ENCODE data around the gene SMARCA1.

The SMARCA1 gene

GRCh38 chrX:129525896-129526295 lies 2.6 kb upstream of the SMARCA1 start:
- no peak for DNase-seq

DNA sequence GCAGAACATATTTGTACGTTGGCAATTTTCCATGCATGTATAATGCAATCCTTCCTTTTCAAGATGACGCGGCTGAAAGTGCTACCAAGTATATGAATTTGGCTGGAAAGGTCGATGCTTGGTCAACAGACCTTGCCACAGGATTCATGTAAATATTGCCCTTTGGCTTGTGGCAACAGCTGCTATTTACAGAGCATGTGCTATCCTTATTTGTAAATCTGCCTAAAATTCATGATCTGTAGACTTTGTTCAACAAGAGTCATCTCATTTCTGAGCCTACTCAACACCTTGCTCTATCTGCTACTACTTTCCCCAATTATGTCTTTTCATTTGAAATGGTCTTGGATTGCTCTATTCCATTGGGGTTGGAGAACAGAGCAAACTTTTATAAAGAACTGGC lies 1.9 kb upstream of the SMARCA1 start:
- DNase-seq = no peak

- no peak for DNase-seq
These were observed 1.1 kb upstream of the SMARCA1 start for GRCh38 chrX:129524250-129524850.

DNA sequence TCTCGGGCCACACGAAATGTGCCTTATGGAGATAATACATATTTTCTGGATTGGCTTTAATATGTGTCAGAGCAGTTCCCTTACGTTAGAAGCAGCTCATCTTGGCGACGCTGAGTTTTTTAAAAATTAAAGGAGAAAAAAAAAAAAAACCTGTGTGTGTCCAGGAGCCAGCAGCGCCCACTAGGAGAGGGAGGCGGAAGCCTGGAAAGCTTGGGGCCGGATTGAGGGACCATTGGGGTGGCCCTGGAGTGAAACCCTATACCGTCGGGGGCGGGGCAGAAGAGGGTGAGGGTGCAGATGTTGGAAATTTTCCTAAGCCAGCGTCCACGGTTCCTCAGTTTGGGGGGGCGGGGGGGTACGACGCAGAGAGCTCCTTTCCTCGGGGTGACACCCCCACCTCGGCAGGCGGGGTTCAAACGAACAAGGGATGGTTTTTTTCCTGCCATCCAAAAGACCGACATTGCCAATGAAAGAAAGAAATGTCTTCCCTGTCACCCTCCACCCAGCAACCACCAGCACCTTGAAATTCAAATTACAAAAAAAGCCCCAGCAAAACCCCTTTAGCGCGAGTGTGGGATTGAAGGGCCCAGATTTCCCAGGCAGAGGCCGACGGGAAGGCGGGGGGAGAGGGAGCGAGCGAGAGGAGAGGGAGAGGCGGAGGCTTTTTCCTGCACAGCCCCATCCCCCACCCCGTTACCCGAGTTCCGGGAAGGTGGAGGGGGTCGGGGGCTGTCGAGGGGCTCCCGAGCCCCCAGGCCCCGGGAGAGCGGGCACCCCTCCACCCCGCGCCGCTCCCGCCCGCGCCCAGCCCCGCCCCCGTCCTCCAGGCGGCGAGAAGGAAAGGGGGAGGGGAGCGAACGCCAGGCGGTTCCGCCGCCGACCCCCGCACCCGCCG lies 859 bp downstream of the SMARCA1 start:
- peak; percentile 2 for DNase-seq

DNA sequence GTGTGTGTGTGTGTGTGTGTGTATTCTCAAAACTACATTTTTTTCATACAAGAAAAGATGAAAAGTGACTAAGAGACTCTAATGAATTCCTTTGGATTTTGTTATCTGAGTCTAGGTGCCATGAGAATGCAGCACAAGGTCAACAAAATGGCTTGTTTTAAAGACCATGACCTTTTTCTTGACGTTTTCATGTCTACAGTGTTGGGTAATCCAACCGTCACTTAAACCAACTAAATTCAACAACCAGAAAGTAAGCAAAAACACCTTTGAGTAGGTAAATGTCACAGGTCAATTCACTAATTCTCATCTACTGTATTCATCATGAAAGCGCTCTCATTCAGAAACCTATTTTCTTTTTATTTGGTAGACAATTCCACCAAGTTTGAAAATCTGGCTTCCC lies 3.1 kb downstream of the SMARCA1 start:
- no peak for DNase-seq

- DNase-seq = no peak
These were observed 6.9 kb downstream of the SMARCA1 start for GRCh38 chrX:129516402-129516801.

DNA sequence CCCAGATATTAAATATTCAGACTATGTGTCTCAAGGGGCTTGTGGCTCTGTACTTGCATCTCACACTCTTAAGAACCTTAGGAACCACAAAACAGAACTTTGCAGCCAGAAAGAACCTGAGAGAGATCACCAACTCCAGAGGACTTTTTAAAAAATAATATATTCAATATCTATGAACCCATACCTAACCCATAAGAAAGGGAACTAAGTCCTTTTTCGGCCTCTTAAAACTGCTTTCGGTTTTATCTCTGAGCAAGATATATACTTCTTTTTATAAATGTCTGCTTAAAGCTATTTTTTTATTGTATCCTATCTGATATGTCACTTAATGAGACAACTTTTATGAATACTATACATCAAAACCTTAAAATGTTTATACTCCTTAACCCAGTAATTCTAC lies 10.9 kb downstream of the SMARCA1 start:
- no peak for DNase-seq

DNA sequence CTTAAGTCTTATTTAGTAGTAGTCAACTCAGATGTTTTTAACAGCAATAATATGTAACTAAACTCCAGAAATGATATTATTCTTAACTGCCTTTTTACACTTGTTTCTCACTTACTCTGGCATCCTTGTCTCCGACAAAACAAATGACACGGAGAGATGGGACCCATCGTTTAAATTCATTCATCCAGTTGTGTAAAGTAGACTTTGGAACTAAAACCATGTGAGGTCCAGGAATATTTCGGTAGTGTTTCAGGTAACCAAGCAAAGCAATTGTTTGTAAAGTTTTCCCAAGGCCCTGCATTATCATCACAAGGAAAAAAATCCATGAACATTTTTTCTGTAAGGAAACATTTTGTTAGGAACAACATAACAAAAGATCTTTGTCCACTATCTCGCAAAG lies 11.6 kb downstream of the SMARCA1 start:
- no peak for DNase-seq

DNA sequence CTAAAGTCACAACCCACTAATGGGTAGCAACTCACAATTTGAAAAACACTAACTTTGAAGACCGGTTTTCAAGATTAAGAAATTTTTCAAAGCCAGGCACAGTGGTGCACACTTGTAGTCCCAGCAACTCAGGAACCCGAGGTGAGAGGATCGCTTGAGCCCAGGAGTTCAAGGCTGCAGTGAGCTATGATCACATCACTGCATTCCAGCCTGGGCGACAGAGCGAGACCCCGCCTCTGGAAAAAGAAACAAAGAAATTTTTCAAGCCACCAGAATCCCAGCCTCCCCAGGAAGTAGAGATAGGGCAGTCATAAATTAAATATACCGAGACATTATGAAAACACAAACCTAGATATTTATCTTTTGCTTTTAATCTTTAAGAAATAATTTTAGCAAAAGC lies 13.0 kb downstream of the SMARCA1 start:
- no peak for DNase-seq

DNA sequence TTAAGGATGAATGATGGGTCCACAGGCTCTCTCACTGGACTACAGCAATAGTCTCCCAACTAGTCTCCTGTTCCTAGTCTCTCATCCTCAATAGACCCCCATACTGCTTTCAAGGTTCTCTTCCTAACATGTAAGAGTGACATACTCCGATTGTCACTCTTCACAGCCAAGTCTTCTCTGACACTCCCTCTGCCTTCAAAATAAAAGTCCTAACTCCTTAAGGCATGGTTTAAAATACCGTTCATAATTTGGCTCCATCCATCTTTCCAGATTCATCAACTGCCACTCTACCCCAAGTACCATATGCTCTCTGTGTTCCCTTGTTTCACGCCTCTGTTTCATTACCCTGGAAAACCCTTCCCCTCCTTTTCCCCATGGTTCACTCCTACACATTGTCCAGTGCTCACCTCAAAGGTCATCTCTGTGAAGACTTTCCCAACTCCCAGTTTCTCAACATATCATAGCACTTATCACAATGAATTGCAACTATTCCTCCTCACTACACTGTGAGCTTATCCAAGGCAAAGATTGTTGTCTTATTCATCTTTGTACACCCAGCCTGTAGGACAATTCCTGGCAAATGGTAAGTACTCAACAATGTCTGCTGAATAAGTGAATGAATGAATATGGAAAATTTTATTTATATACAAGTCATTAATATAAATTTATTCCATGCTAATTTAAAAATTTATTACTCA lies 26.0 kb downstream of the SMARCA1 start:
- no peak for DNase-seq

DNA sequence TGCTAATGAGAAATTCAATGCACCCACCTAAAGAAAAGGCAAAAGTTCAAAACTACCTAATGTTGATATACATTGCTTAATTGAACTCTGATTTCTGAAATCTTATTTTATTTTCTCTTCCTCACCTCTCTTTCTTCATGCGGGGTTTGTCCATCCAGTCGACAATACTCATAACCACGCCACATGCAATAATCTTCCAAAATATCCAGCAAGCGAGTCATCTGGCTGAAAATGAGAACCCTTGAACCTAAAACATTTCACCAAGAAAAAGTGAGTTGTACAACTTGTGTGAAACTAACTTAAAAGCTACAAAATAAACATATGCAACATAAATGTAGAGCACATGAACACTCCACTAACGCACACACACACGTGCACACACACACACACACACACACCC lies 26.7 kb downstream of the SMARCA1 start:
- no peak for DNase-seq

GRCh38 chrX:129495900-129496299 lies 27.4 kb downstream of the SMARCA1 start:
- no peak for DNase-seq

DNA sequence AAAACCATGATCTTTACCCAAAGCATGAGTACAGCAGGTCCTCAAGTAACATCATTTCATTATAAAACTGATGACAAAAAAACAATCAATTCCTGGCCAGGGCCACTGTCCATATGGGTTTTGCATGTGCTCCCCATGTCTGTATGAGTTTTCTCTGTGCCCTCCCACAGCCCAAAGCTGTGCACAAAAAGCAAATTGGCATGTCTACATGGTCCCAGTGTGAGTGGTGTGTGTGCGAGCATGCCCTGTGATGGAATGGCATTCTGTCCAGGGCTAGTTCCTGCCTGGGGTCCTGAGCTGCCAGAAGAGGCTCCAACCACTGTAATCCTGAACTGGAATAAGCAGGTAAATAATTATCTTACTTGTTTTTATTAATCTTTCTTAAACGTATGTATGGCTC lies 28.4 kb downstream of the SMARCA1 start:
- no peak for DNase-seq

DNA sequence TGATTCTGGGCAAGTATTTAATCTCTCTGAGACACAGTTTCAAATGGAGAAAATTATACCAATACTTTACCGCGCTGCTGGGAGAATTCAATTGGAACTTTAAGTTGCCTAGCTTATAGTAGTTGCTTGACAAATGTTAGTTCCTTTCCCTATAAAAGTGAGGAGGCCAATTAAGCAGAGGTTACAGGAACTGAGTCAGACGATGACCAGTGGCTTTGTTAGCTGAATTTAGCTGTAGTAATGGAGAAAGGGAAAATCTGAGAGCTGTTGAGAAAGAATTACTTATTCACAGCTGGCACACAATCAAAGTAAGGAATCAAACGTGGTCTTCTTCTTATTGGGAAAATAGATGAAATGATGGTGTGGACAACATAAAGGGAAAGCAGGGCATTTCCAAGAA lies 29.6 kb downstream of the SMARCA1 start:
- no peak for DNase-seq

- no peak for DNase-seq
These were observed 33.0 kb downstream of the SMARCA1 start for GRCh38 chrX:129490330-129490729.

- no peak for DNase-seq
These were observed 34.9 kb downstream of the SMARCA1 start for GRCh38 chrX:129488359-129488758.

- no peak for DNase-seq
These were observed 42.4 kb downstream of the SMARCA1 start for GRCh38 chrX:129480889-129481288.

GRCh38 chrX:129478516-129478915 lies 44.8 kb downstream of the SMARCA1 start:
- DNase-seq = no peak

DNA sequence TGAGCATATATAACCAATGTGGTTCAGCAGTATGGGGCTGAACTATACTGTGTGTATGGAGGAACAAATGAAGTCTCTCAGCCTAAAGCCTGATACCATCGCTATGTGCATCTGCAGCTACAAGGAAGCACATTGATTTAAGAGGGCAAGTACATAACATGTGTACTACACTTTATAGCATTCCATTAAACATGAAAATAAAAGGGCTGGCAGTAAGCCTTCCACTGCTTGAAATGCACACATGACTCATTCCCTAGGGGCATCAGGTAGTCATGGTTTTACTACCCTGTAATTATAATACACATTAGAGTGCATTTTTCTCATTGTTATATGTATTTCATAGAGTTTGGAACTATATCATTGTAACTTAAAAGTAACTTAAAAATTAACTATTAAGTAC lies 51.2 kb downstream of the SMARCA1 start:
- DNase-seq = no peak

DNA sequence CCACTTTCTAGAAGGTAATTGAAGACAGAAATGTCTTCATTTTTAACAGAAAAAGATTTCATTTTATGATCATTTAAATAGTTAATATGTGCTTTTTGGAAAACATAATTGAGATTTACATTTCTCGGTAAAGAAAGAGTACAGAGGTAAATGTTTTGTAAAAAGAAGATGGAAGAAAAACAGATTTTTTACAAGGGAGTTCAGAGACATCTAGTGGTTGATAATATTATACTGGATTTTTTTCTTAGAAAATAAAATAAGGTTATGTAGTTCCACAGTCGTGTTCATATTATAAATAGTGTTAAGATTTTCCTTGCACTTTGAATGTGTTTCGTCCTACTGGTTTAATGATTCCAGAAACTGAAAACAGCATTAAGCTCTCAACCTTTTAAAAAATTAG lies 60.6 kb downstream of the SMARCA1 start:
- no peak for DNase-seq

GRCh38 chrX:129461801-129462456 lies 61.4 kb downstream of the SMARCA1 start:
- no peak for DNase-seq

DNA sequence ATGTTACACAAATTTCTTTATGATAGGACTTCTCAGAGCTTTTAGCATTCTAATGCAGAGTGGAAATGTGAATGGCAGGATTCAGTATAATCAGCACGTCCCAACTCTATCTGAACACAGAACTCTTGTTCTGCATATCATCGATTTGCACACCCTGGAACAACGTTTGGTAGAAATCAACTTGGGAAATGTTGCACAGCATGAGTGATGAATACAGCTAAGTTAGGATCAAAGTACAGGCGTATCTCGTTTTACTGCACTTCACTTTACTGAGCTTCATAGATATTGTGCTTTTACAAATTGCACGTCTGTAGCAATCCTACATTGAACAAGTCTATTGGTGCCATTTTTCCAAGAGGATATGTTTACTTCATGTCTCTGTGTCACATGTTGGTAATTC lies 70.8 kb downstream of the SMARCA1 start:
- no peak for DNase-seq

GRCh38 chrX:129450123-129450522 lies 73.2 kb downstream of the SMARCA1 start:
- no peak for DNase-seq

GRCh38 chrX:129449148-129449547 lies 74.1 kb downstream of the SMARCA1 start:
- DNase-seq = no peak

Data from stimulated activated CD4-positive, alpha-beta T cell treated with anti-CD3 and anti-CD28 coated beads, Interleukin-12 subunit alpha, Interleukin-12 subunit beta, amount 100 ng/mL, for 4 hours (primary cell).